ENCODE data around the gene COL16A1. TPM values are rescaled to one million over a fixed set of nuclear protein-coding genes. Genes with fewer than 3 reads are reported as not detected.
A peak's percentile ranks its signal among the peaks of the same experiment; 100 is the strongest.

Gene COL16A1
- total RNA-seq, 4 donors from 2014 or later, result 4.3 to 11.4 (median 5.3) TPM

GRCh38 chr1:31620631-31621497, 83.0 kb downstream of the COL16A1 start:
- in situ Hi-C loops (cut with MboI; ENCODE audit: low sequenced_read_pairs in 4 of 4), result no loop called here
- H3K27ac ChIP-seq, result no peak overlapping the region
- DNase-seq (no peak), ATAC-seq (no peak)
- H3K4me1 ChIP-seq, result peaks cover 5 to 12% of the 10 kb centered on the region in 2 donors
- H3K9me3 ChIP-seq, result no peaks in the 10 kb centered on the region
- peaks cover 20 to 21% (median 20%) of the 10 kb centered on the region in 3 donors for H3K27me3 ChIP-seq
- H3K4me3 ChIP-seq, result no peak overlapping the region
- TF ChIP-seq CTCF (IDR thresholded peaks at IDR 0.05 in 4 of 5, conservative IDR thresholded peaks at IDR 0.05 in 1 of 5) (no peak), POLR2A (IDR thresholded peaks at IDR 0.05) (no peak)
- no peaks in the 10 kb centered on the region for H3K36me3 ChIP-seq
- intact Hi-C loops (cut with DNase I; ENCODE audit: low total_unique reads), result no loop called here

- Histone ChIP-seq H3K36me3 (no peaks in the 10 kb centered on the region), H3K27ac (no peak overlapping the region), H3K27me3 (peaks cover 20 to 21% (median 20%) of the 10 kb centered on the region in 3 donors), H3K4me1 (peaks cover 4 to 8% of the 10 kb centered on the region in 2 donors), H3K9me3 (no peaks in the 10 kb centered on the region), H3K4me3 (no peak overlapping the region)
- no peak for TF ChIP-seq CTCF (IDR thresholded peaks at IDR 0.05 in 4 of 5, conservative IDR thresholded peaks at IDR 0.05 in 1 of 5)
- TF ChIP-seq POLR2A (IDR thresholded peaks at IDR 0.05), result no peak
- intact Hi-C loops (cut with DNase I; ENCODE audit: low total_unique reads) (loop anchor here (1.0 kb wide), 1 partner anchor 54 kb away; no protein-coding TSS in a partner anchor), in situ Hi-C loops (cut with MboI; ENCODE audit: low sequenced_read_pairs in 4 of 4) (no loop called here)
- DNase-seq (no peak), ATAC-seq (no peak)
Measured at GRCh38 chr1:31618916-31619846, 84.6 kb downstream of the COL16A1 start.

DNA sequence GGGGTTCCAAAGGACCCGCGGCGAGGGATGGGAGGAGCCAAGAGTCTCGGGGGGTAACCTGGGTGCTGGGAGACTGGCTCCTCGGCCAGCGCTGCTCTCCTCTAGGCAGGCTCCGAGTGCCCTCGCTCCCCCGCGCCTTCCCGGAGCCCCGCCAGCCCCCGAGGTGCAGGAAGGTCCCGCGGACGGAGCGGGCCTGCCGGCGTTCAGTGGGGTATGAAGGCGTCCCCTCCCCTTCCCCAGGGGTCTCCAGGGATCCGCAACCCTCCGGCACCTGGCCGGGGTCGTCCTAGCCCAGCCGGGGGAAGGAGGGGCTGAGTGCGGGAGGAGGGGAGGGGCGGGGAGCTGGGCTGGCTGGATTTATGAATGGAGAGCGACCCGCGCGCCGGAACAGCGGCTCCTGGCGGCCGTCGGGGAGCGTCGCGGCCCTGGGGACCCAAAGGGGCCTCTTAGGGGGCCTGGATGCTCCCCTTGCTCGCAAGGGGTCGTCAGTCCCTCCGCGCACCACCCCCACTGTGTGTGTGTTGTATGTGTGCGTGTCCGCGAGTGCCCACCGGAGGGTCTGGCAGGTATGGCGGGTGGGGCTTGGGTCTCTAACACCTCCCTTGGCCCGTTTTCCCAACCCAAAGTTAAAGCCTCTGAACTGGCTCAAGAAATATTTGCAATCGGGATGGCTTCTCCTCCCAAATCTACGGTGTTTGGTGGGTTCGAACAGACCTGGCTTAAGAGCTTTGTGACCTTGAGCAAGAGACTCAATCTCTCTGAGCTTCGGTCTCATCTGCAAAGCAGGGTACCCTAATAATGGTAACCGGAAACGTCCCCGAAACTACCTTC, 85.7 kb downstream of the COL16A1 start:
- in situ Hi-C loops (cut with MboI; ENCODE audit: low sequenced_read_pairs in 4 of 4) (no loop called here), intact Hi-C loops (cut with DNase I; ENCODE audit: low total_unique reads) (loop anchor here (1.0 kb wide), 1 partner anchor 53 kb away; no protein-coding TSS in a partner anchor)
- Histone ChIP-seq H3K4me3 (peak overlapping the region; percentile 60 to 76 (median 64)), H3K36me3 (no peaks in the 10 kb centered on the region), H3K9me3 (no peaks in the 10 kb centered on the region), H3K4me1 (peaks cover 4 to 8% of the 10 kb centered on the region in 2 donors), H3K27ac (peak overlapping the region; percentile 8 to 57 (median 34)), H3K27me3 (peaks cover 20 to 21% (median 20%) of the 10 kb centered on the region in 3 donors)
- DNase-seq (no peak), ATAC-seq (peak; percentile 39 to 51)
- TF ChIP-seq POLR2A (IDR thresholded peaks at IDR 0.05) (no peak), CTCF (IDR thresholded peaks at IDR 0.05 in 4 of 5, conservative IDR thresholded peaks at IDR 0.05 in 1 of 5) (peak; percentile 53 to 88 (median 81))

Data from gastrocnemius medialis (tissue), 4 donors.